ES-I3 (cell line): ENCODE results near the gene PNLIP.

ENCODE experiments used
- H3K36me3 ChIP-seq: 2 replicates; pipeline ENCODE4 v1.6.1; 2013; ENCODE audit warnings: mild to moderate bottlenecking, low read length, control low read depth, moderate library complexity; ENCODE audit not compliant: insufficient read depth
- H3K4me1 ChIP-seq: 2 replicates; pipeline ENCODE4 v1.6.1; 2013; ENCODE audit warnings: mild to moderate bottlenecking, control low read depth, low read length; ENCODE audit not compliant: insufficient read depth
- H3K9ac ChIP-seq: 2 replicates; pipeline ENCODE4 v1.6.1; 2013; ENCODE audit warnings: low read depth, mild to moderate bottlenecking, low read length, moderate library complexity
- H3K9me3 ChIP-seq: 2 replicates; pipeline ENCODE4 v1.6.1; 2013; ENCODE audit warnings: mild to moderate bottlenecking, low read length, moderate library complexity; ENCODE audit not compliant: control insufficient read depth, insufficient read depth

PNLIP gene

DNA sequence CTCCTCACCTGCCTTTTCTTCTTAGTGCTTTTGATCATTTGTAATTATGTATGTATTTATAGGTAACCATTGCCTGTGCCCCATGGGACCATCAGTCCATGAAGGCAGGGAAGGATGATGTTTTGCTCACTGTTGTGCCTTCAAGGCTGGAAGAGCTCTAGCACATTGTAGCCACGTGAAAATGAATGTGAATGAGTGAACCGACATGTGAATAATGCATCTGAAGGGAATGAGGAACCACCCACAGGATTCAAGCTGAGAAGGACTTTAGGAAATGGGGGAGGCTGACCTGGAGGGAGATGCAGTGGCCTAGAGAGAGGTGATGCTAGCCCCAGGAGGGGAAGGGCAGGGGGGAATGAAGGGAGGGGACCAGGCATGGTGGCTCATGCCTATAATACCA is 69.1 kb downstream of the PNLIP start:
- no peaks in the 10 kb centered on the region; the same call in none of the 2 replicates for H3K9me3 ChIP-seq
- no peaks in the 10 kb centered on the region for H3K4me1 ChIP-seq
- no peaks in the 10 kb centered on the region for H3K36me3 ChIP-seq
- no peak overlapping the region for H3K9ac ChIP-seq

DNA sequence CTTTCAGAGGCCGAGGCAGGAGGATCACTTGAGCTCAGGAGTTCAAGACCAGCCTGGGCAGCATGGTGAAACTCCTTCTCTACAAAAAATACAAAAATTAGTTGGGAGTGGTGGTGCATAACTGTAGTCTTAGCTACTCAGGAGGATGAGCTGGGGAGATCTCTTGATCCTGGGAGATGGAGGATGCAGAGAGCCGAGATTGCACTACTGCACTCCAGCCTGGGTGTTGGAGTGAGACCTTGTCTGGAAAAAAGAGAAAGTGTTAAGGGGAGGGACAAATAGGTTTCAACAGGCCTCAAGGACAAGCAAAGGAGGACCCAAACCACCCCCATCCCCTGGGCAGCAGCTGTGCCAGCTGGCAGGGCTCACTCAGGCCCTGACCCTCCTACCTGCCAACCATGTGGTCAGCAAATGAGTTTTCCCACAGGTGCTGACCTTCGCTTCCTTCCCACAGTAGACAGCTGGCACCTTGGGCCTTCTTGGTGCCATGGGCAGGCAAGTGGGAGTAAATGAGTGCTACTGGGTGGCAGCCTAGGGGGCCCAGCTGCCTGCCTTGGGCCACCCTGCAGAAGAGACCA is 69.6 kb downstream of the PNLIP start:
- H3K36me3 ChIP-seq: no peaks in the 10 kb centered on the region
- no peak overlapping the region for H3K9ac ChIP-seq
- H3K4me1 ChIP-seq: no peaks in the 10 kb centered on the region
- H3K9me3 ChIP-seq: no peaks in the 10 kb centered on the region; the same call in none of the 2 replicates
